ENCODE data around the gene RARB.

RARB gene

GRCh38 chr3:25421747-25422146 lies 6.3 kb upstream of the RARB start:
- no peak for DNase-seq (ENCODE audit: low read depth in 2 of 2)

- no peak for DNase-seq (ENCODE audit: low read depth in 2 of 2)
Measured at GRCh38 chr3:25423780-25424588, 4.1 kb upstream of the RARB start.

- no peak for DNase-seq (ENCODE audit: low read depth in 2 of 2)
Measured at GRCh38 chr3:25424614-25425013, 3.4 kb upstream of the RARB start.

- DNase-seq (ENCODE audit: low read depth in 2 of 2): no peak
Measured at GRCh38 chr3:25426408-25426807, 1.7 kb upstream of the RARB start.

GRCh38 chr3:25427155-25427554 lies 908 bp upstream of the RARB start:
- DNase-seq (ENCODE audit: low read depth in 2 of 2): no peak

GRCh38 chr3:25427563-25427941 lies 511 bp upstream of the RARB start:
- DNase-seq (ENCODE audit: low read depth in 2 of 2): no peak

- no peak for DNase-seq (ENCODE audit: low read depth in 2 of 2)
Measured at GRCh38 chr3:25428789-25429335, 799 bp downstream of the RARB start.

- DNase-seq (ENCODE audit: low read depth in 2 of 2): no peak
Measured at GRCh38 chr3:25429361-25430286, 1.6 kb downstream of the RARB start.

GRCh38 chr3:25430287-25430934 lies 2.3 kb downstream of the RARB start:
- DNase-seq (ENCODE audit: low read depth in 2 of 2): no peak

GRCh38 chr3:25430935-25431770 lies 3.1 kb downstream of the RARB start:
- DNase-seq (ENCODE audit: low read depth in 2 of 2): no peak

- DNase-seq (ENCODE audit: low read depth in 2 of 2): no peak
Measured at GRCh38 chr3:25432176-25432720, 4.2 kb downstream of the RARB start.

- no peak for DNase-seq (ENCODE audit: low read depth in 2 of 2)
Measured at GRCh38 chr3:25433106-25433505, 5.0 kb downstream of the RARB start.

GRCh38 chr3:25433868-25434267 lies 5.8 kb downstream of the RARB start:
- no peak for DNase-seq (ENCODE audit: low read depth in 2 of 2)

GRCh38 chr3:25437953-25438352 lies 9.9 kb downstream of the RARB start:
- DNase-seq (ENCODE audit: low read depth in 2 of 2): no peak

- DNase-seq (ENCODE audit: low read depth in 2 of 2): no peak
Measured at GRCh38 chr3:25438791-25439555, 10.9 kb downstream of the RARB start.

GRCh38 chr3:25441234-25441856 lies 13.3 kb downstream of the RARB start:
- DNase-seq (ENCODE audit: low read depth in 2 of 2): no peak

- DNase-seq (ENCODE audit: low read depth in 2 of 2): no peak
Measured at GRCh38 chr3:25442486-25442885, 14.4 kb downstream of the RARB start.

GRCh38 chr3:25444273-25444672 lies 16.2 kb downstream of the RARB start:
- no peak for DNase-seq (ENCODE audit: low read depth in 2 of 2)

- no peak for DNase-seq (ENCODE audit: low read depth in 2 of 2)
Measured at GRCh38 chr3:25445731-25446130, 17.7 kb downstream of the RARB start.

GRCh38 chr3:25447285-25447684 lies 19.2 kb downstream of the RARB start:
- no peak for DNase-seq (ENCODE audit: low read depth in 2 of 2)

Data from stimulated activated CD4-positive, alpha-beta T cell treated with anti-CD3 and anti-CD28 coated beads, Interleukin-12 subunit alpha, Interleukin-12 subunit beta, amount 100 ng/mL, for 24 hours (primary cell).